Measurements from ENCODE around the gene TSHR.

GRCh38 chr14:80996049-80996901, 40.9 kb downstream of the TSHR start:
- TF ChIP-seq CTCF (conservative IDR thresholded peaks at IDR 0.05; ENCODE audit: low read length), result peak; percentile 93
- TF ChIP-seq EZH2phosphoT487 (IDR thresholded peaks at IDR 0.05; ENCODE audit: borderline replicate concordance, low read depth, low read length), result no peak

Data from OCI-LY7 (cell line).